SK-N-SH treated with all-trans-retinoic acid at 6 μM for 48 hours (cell line): ENCODE measurements around the gene PCDHGC3.

Experiments
- ATAC-seq: fragments of 200-7000 bp; cut with Tn5 transposase; 3 replicates; pipeline ENCODE4 v1.9.1; 2020; ENCODE audit warnings: mild to moderate bottlenecking, moderate library complexity
- ARNTL ChIP-seq: fragments of 450-650 bp; formaldehyde crosslinking; IDR thresholded peaks from 2 replicates; pipeline ENCODE4 v1.5.0; 2020; ENCODE audit warnings: low read depth, mild to moderate bottlenecking, moderate library complexity, borderline replicate concordance
- BACH2 ChIP-seq: fragments of 250-450 bp; sonication (Bioruptor Pico); IDR thresholded peaks from 2 replicates; pipeline ENCODE4 v1.9.0; 2021; ENCODE audit warnings: mild to moderate bottlenecking, borderline replicate concordance
- CSDC2 ChIP-seq: fragments of 250-450 bp; sonication (Bioruptor Pico); IDR thresholded peaks from 2 replicates; pipeline ENCODE4 v1.5.0; 2020; ENCODE audit warnings: mild to moderate bottlenecking, moderate library complexity
- ESRRG ChIP-seq: fragments of 250-450 bp; sonication (Bioruptor Pico); IDR thresholded peaks from 2 replicates; pipeline ENCODE4 v1.6.1; 2021; ENCODE audit warnings: mild to moderate bottlenecking
- PPARA ChIP-seq: fragments of 250-450 bp; sonication (Bioruptor Pico); IDR thresholded peaks from 2 replicates; pipeline ENCODE4 v1.5.0; 2020; ENCODE audit warnings: mild to moderate bottlenecking, borderline replicate concordance
- SNAI2 ChIP-seq: fragments of 250-450 bp; sonication (Bioruptor Pico); IDR thresholded peaks from 2 replicates; pipeline ENCODE4 v1.5.0; 2020; ENCODE audit warnings: mild to moderate bottlenecking, moderate library complexity
- TCF4 ChIP-seq: fragments of 250-450 bp; sonication (Bioruptor Pico); IDR thresholded peaks from 2 replicates; pipeline ENCODE4 v1.8.0; 2021; ENCODE audit warnings: mild to moderate bottlenecking, moderate library complexity, borderline replicate concordance
- TOX ChIP-seq: fragments of 250-450 bp; sonication (Bioruptor Pico); IDR thresholded peaks from 2 replicates; pipeline ENCODE4 v1.8.0; 2021; ENCODE audit warnings: mild to moderate bottlenecking, moderate library complexity, borderline replicate concordance
- ZC3H10 ChIP-seq: fragments of 250-450 bp; sonication (Bioruptor Pico); IDR thresholded peaks from 2 replicates; pipeline ENCODE4 v1.5.1; 2021; ENCODE audit warnings: mild to moderate bottlenecking, moderate library complexity
- ZFP30 ChIP-seq: fragments of 450-650 bp; formaldehyde crosslinking; IDR thresholded peaks from 2 replicates; pipeline ENCODE4 v1.5.0; 2022; ENCODE audit warnings: mild to moderate bottlenecking, moderate library complexity
- ZNF565 ChIP-seq: fragments of 450-650 bp; formaldehyde crosslinking; conservative IDR thresholded peaks from 2 replicates; pipeline ENCODE4 v1.5.0; 2020; ENCODE audit warnings: low read depth, mild to moderate bottlenecking, moderate library complexity
- ZNF70 ChIP-seq: fragments of 450-650 bp; formaldehyde crosslinking; IDR thresholded peaks from 2 replicates; pipeline ENCODE4 v1.5.0; 2020; ENCODE audit warnings: mild to moderate bottlenecking, moderate library complexity
- TF ChIP-seq, protein P1 (sequence below): fragments of 250-450 bp; sonication (Bioruptor Pico); IDR thresholded peaks from 2 replicates; pipeline ENCODE4 v1.5.1; 2021; ENCODE audit warnings: mild to moderate bottlenecking, moderate library complexity
- TF ChIP-seq, protein P2 (sequence below): fragments of 250-450 bp; sonication (Bioruptor Pico); IDR thresholded peaks from 2 replicates; pipeline ENCODE4 v1.5.0; 2020; ENCODE audit warnings: mild to moderate bottlenecking, moderate library complexity
- TF ChIP-seq, protein P3 (sequence below): fragments of 250-450 bp; sonication (Bioruptor Pico); IDR thresholded peaks from 2 replicates; pipeline ENCODE4 v1.8.0; 2020; ENCODE audit warnings: mild to moderate bottlenecking, moderate library complexity, borderline replicate concordance
- TF ChIP-seq, protein P4 (sequence below): fragments of 250-450 bp; sonication (Bioruptor Pico); IDR thresholded peaks from 2 replicates; pipeline ENCODE4 v1.5.1; 2020; ENCODE audit warnings: low read depth, mild to moderate bottlenecking, moderate library complexity

PCDHGC3 gene

DNA sequence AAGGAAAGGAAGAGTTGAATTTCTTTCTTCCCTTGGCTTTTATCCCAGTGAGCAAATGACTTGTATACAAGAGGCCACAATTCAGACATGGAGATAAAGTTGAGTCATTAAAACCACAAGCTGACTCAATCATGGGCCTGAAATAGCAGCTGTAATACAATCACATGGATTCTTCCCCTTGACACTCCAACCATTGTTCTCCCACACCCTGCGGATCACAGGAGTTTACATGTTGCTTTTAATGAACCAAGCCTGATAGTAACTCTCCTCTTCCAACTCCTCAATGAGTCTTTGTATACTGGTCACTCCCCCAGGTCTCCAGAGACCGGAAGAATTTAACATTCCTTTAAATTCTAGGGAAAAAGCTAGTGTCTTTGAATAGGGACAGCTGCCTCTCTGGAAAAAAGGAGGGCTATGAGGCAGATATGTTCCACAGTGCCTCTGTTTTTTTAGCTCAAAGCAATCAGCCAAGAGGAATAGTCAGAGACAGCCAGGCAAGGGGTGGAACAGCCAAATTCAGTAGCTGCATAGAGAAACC, 45.5 kb downstream of the PCDHGC3 start (continued):
- TF ChIP-seq, protein P1, sequence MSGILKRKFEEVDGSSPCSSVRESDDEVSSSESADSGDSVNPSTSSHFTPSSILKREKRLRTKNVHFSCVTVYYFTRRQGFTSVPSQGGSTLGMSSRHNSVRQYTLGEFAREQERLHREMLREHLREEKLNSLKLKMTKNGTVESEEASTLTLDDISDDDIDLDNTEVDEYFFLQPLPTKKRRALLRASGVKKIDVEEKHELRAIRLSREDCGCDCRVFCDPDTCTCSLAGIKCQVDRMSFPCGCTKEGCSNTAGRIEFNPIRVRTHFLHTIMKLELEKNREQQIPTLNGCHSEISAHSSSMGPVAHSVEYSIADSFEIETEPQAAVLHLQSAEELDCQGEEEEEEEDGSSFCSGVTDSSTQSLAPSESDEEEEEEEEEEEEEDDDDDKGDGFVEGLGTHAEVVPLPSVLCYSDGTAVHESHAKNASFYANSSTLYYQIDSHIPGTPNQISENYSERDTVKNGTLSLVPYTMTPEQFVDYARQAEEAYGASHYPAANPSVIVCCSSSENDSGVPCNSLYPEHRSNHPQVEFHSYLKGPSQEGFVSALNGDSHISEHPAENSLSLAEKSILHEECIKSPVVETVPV, result no peak
- TF ChIP-seq ESRRG (CRISPR knock-in tag) (no peak), ARNTL (no peak), SNAI2 (CRISPR knock-in tag) (0 out of 2 replicates have a peak, but pooled peaks have one; percentile 14), ZNF70 (CRISPR knock-in tag) (no peak), ZC3H10 (CRISPR knock-in tag) (no peak)
- TF ChIP-seq, protein P2, sequence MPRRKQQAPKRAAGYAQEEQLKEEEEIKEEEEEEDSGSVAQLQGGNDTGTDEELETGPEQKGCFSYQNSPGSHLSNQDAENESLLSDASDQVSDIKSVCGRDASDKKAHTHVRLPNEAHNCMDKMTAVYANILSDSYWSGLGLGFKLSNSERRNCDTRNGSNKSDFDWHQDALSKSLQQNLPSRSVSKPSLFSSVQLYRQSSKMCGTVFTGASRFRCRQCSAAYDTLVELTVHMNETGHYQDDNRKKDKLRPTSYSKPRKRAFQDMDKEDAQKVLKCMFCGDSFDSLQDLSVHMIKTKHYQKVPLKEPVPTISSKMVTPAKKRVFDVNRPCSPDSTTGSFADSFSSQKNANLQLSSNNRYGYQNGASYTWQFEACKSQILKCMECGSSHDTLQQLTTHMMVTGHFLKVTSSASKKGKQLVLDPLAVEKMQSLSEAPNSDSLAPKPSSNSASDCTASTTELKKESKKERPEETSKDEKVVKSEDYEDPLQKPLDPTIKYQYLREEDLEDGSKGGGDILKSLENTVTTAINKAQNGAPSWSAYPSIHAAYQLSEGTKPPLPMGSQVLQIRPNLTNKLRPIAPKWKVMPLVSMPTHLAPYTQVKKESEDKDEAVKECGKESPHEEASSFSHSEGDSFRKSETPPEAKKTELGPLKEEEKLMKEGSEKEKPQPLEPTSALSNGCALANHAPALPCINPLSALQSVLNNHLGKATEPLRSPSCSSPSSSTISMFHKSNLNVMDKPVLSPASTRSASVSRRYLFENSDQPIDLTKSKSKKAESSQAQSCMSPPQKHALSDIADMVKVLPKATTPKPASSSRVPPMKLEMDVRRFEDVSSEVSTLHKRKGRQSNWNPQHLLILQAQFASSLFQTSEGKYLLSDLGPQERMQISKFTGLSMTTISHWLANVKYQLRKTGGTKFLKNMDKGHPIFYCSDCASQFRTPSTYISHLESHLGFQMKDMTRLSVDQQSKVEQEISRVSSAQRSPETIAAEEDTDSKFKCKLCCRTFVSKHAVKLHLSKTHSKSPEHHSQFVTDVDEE, result no peak

DNA sequence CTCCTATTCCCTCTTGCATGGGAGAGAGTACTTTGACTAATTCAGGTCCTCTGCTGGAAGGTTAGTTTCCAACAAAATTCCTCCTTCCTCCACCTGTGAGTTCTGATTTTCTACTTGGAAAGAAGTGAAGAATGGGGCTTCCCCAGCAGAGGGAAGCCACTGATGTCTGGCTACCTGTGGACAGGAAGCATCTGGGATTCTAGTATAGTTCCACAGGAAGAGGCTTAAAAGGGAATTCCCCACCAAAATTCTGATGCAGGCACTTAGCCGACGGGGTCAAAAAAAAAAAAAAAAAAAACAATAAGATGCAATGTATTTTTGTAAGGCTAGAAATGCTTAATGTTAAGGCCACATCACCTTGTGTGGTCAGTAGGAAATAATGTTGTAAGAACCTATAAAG, 46.5 kb downstream of the PCDHGC3 start:
- ATAC-seq, result no peak
- TF ChIP-seq ZFP30 (no peak), ZNF565 (CRISPR knock-in tag) (no peak), ARNTL (no peak), TOX (no peak), ESRRG (CRISPR knock-in tag) (no peak), TCF4 (CRISPR knock-in tag) (no peak), SNAI2 (CRISPR knock-in tag) (no peak), ZNF70 (CRISPR knock-in tag) (no peak), CSDC2 (CRISPR knock-in tag) (no peak), ZC3H10 (CRISPR knock-in tag) (no peak)
- TF ChIP-seq, protein P3, sequence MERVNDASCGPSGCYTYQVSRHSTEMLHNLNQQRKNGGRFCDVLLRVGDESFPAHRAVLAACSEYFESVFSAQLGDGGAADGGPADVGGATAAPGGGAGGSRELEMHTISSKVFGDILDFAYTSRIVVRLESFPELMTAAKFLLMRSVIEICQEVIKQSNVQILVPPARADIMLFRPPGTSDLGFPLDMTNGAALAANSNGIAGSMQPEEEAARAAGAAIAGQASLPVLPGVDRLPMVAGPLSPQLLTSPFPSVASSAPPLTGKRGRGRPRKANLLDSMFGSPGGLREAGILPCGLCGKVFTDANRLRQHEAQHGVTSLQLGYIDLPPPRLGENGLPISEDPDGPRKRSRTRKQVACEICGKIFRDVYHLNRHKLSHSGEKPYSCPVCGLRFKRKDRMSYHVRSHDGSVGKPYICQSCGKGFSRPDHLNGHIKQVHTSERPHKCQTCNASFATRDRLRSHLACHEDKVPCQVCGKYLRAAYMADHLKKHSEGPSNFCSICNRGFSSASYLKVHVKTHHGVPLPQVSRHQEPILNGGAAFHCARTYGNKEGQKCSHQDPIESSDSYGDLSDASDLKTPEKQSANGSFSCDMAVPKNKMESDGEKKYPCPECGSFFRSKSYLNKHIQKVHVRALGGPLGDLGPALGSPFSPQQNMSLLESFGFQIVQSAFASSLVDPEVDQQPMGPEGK (CRISPR knock-in tag), result no peak
- TF ChIP-seq, protein P1, result no peak
- TF ChIP-seq, protein P4, sequence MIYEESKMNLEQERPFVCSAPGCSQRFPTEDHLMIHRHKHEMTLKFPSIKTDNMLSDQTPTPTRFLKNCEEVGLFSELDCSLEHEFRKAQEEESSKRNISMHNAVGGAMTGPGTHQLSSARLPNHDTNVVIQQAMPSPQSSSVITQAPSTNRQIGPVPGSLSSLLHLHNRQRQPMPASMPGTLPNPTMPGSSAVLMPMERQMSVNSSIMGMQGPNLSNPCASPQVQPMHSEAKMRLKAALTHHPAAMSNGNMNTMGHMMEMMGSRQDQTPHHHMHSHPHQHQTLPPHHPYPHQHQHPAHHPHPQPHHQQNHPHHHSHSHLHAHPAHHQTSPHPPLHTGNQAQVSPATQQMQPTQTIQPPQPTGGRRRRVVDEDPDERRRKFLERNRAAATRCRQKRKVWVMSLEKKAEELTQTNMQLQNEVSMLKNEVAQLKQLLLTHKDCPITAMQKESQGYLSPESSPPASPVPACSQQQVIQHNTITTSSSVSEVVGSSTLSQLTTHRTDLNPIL, result no peak
- TF ChIP-seq, protein P2, result no peak

DNA sequence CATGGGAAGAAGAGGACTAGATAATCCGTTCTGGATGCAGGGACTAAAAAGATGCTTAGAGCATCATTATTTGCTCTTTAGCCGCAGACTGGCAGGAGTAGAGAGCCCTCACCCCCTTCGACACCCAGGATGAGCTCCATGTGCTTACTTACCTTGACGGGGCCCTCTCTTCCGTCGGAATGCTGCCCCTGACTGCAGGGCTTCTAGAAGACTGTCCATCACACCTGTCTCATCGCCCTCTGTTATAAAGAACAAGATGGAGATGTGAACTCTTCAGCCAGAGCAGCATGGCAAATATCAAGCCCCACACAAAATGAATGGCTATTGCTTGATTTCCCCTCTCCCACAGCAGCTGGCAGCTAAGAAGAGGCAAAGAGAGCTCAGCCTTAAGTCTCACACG, 48.2 kb downstream of the PCDHGC3 start:
- TF ChIP-seq PPARA (CRISPR knock-in tag) (no peak), ZC3H10 (CRISPR knock-in tag) (no peak), BACH2 (CRISPR knock-in tag) (no peak)
- TF ChIP-seq, protein P2, result no peak
- TF ChIP-seq, protein P4, result no peak
- TF ChIP-seq, all 23 proteins: peak for 0
- no peak for ATAC-seq
